ENCODE measurements around the gene SYT14.
"Not testable (repeated sequence)": the region's sequence is repeated elsewhere in the genome, so short reads cannot be mapped to it uniquely, and the experiment has no call there.

Gene SYT14

DNA sequence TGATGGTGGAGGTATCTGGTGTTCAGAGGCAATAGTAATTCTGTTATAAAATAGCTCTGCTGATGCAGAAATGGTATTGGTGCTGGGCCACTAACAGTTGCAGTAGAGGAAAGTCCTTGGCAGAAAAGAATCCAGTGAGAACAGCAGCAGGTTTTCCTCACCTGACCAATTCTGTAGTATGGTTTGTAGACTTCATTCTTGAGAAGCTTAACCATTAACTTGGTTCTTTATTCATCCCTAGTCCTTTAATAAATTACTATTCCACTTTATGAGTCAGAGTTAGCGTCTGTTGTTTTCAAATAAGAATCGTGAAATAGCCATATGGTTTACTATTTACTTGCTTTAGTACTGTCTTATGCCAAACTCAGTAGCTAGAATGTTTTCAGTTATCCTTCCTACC lies 166.1 kb downstream of the SYT14 start:
- H3K4me3 ChIP-seq (ENCODE audit: low read depth, low read length): no peak overlapping the region
- TF ChIP-seq, protein P1, sequence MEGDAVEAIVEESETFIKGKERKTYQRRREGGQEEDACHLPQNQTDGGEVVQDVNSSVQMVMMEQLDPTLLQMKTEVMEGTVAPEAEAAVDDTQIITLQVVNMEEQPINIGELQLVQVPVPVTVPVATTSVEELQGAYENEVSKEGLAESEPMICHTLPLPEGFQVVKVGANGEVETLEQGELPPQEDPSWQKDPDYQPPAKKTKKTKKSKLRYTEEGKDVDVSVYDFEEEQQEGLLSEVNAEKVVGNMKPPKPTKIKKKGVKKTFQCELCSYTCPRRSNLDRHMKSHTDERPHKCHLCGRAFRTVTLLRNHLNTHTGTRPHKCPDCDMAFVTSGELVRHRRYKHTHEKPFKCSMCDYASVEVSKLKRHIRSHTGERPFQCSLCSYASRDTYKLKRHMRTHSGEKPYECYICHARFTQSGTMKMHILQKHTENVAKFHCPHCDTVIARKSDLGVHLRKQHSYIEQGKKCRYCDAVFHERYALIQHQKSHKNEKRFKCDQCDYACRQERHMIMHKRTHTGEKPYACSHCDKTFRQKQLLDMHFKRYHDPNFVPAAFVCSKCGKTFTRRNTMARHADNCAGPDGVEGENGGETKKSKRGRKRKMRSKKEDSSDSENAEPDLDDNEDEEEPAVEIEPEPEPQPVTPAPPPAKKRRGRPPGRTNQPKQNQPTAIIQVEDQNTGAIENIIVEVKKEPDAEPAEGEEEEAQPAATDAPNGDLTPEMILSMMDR (IDR thresholded peaks at IDR 0.05; ENCODE audit: low read depth, low read length, missing control alignments): no peak
- DNase-seq (ENCODE audit: low read depth): no peak

DNA sequence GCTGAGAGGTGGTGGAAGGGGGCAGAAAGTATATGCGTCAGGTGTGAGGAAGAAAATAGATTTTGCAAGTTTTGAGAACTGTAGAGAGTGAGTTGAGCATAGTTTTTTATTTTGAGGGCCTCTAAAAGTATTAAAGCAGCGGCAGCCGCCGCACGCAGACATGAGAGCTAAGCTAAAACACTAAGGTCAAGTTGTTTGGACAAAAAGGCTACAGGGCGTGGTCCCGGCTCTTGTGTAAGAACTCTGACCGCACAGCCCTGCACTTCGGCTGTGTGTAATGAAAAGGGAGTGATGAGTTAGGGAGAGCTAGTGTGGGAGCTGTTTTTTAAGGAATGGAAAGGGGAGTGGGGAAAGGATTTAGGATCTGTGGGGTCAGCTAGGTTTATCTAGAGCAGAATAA lies 174.9 kb downstream of the SYT14 start:
- H3K4me3 ChIP-seq (ENCODE audit: low read depth, low read length); DNase-seq (ENCODE audit: low read depth): not testable (repeated sequence)

DNA sequence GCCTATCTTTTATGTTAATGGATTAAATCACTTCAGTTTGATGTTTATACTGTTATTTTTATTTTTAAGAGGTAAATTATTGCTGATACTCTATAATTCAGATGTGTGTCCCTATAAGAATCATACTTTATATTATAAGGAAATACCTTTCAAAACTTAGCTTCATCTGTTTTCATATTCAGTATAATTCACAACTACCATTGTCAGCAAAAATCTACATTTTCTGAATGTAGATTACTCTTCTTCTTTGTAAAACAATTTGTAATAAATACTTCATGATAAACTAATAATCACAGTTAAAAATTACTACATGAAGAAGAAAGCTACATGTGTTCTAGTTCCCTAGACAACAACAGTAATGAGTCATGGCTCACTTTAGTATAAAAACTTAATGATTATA lies 179.2 kb downstream of the SYT14 start:
- H3K4me3 ChIP-seq (ENCODE audit: low read depth, low read length): no peak overlapping the region
- DNase-seq (ENCODE audit: low read depth): no peak
- TF ChIP-seq, protein P1 (IDR thresholded peaks at IDR 0.05; ENCODE audit: low read depth, low read length, missing control alignments): no peak

DNA sequence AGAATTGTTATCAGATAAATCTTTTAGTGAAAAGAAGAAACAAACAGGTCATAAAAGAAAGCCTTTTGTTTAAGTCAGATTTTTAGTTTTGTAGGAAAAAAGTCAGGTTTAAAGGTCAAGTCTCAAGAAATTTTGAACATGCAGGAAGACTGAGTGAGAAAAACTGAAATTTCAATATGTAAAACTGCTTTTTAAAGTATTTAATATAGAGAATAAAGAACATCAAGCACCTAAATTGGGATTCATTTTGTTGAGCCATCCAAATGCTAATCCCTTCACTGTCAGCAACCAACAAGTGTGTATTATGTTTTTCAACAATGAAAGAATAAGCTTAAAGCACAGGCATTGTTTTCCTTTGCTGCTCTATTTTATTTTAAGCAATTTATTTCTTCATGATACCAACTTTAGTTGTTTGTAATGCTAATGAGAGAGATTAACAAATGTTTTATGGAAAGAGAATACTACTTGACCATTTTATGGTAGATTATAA lies 179.7 kb downstream of the SYT14 start:
- H3K4me3 ChIP-seq (ENCODE audit: low read depth, low read length): no peak overlapping the region
- TF ChIP-seq, protein P1 (IDR thresholded peaks at IDR 0.05; ENCODE audit: low read depth, low read length, missing control alignments): no peak
- DNase-seq (ENCODE audit: low read depth): no peak

DNA sequence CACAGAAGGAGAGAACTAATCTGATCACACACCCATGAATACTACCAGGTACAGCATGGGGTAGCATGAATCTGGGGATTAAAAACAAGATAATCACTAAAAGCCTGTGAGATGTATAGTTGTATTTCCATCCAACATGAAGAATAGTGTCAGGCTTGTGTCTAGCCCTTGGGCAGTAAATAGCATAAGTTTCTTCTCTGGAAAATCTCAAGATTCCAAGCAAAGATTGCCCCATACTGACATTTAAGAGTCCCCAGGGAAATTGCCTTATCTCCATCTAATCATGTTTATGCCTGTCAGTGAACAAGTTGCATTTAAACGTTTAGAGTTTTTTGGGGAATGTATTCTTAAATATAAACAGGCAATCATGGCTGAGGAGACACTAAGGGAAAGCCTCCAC lies 185.4 kb downstream of the SYT14 start:
- DNase-seq (ENCODE audit: low read depth): no peak
- TF ChIP-seq, protein P1 (IDR thresholded peaks at IDR 0.05; ENCODE audit: low read depth, low read length, missing control alignments): no peak
- no peak overlapping the region for H3K4me3 ChIP-seq (ENCODE audit: low read depth, low read length)

DNA sequence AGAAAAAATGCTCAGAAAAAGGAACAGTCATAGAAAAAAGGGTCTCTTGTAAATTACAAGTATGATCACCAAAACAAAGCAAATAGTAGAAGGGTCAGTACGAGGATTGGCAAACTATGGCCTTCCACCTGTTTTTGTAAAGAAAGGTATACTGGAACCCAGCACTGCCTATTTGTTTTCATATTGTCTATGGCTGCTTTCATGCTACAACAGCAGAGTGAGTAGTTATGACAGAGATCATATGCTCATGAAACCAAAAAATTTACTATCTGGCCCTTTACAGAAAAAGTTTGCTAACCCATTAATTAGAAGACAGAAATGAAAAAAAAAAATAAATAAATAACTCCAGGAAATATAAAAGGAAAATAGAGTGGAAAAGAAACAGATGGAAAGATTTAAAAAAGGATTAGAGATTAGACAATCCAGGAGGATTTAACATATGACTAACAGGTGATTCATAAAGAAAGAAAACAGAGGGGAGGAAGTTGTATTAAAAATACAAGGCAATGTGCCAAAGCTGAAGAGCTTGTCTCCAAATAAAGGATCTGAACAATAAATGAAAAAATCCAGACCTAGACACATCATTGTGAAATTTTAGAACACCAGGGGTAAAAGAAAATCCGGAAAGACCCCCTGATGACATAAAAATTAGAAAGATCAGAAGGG lies 186.0 kb downstream of the SYT14 start:
- TF ChIP-seq, protein P1 (IDR thresholded peaks at IDR 0.05; ENCODE audit: low read depth, low read length, missing control alignments): no peak
- no peak overlapping the region for H3K4me3 ChIP-seq (ENCODE audit: low read depth, low read length)
- no peak for DNase-seq (ENCODE audit: low read depth)

DNA sequence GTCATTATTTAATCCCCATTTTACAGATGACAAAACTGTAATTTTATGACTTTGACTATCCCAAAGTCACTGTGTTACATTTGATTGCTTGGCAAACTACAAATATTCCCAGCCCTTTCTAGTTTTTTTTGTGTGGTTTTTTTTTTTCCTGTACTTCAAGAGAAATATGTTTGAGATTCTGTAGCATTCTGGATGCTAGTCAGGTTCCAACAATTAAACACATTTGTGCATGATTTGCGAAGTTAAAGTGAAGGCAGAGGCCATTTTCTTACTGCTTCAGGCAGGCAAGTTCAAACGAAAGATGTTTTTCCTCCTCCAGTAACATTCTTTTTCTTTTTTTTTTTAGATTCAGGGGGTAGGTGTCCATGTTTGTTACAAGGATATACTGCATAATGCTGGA lies 186.7 kb downstream of the SYT14 start:
- H3K4me3 ChIP-seq (ENCODE audit: low read depth, low read length): no peak overlapping the region
- no peak for DNase-seq (ENCODE audit: low read depth)
- TF ChIP-seq, protein P1 (IDR thresholded peaks at IDR 0.05; ENCODE audit: low read depth, low read length, missing control alignments): no peak

Measured in GM12864 (cell line).